GM19395 (cell line): ENCODE measurements around the gene MARCHF4.
"Not testable (repeated sequence)": the region's sequence is repeated elsewhere in the genome, so short reads cannot be mapped to it uniquely, and the experiment has no call there.

Experiments used
- ATAC-seq: cut with Tn5 transposase; IDR thresholded peaks from one replicate; pipeline ENCODE4 v1.9.1; 2021; ENCODE audit warnings: mild to moderate bottlenecking, moderate library complexity; ENCODE audit not compliant: unreplicated experiment

The MARCHF4 gene

GRCh38 chr2:216392018-216392562 is 19.8 kb upstream of the MARCHF4 start:
- ATAC-seq: no peak

GRCh38 chr2:216391401-216391800 is 19.1 kb upstream of the MARCHF4 start:
- ATAC-seq: no peak

- no peak for ATAC-seq
Observed at GRCh38 chr2:216389570-216389969, 17.3 kb upstream of the MARCHF4 start.

- ATAC-seq: peak; percentile 68
Observed at GRCh38 chr2:216388046-216388884, 16.0 kb upstream of the MARCHF4 start.

GRCh38 chr2:216387262-216387661 is 15.0 kb upstream of the MARCHF4 start:
- no peak for ATAC-seq

GRCh38 chr2:216385478-216385877 is 13.2 kb upstream of the MARCHF4 start:
- no peak for ATAC-seq

- ATAC-seq: not testable (repeated sequence)
Observed at GRCh38 chr2:216384409-216384808, 12.1 kb upstream of the MARCHF4 start.

GRCh38 chr2:216379977-216380376 is 7.7 kb upstream of the MARCHF4 start:
- ATAC-seq: no peak

GRCh38 chr2:216375286-216375685 is 3.0 kb upstream of the MARCHF4 start:
- ATAC-seq: no peak

- ATAC-seq: no peak
Observed at GRCh38 chr2:216373896-216374295, 1.6 kb upstream of the MARCHF4 start.

- no peak for ATAC-seq
Observed at GRCh38 chr2:216372761-216373291, 543 bp upstream of the MARCHF4 start.

- ATAC-seq: no peak
Observed at GRCh38 chr2:216370961-216371712, 1.1 kb downstream of the MARCHF4 start.

- ATAC-seq: no peak
Observed at GRCh38 chr2:216369821-216370220, 2.5 kb downstream of the MARCHF4 start.

GRCh38 chr2:216366777-216367471 is 5.4 kb downstream of the MARCHF4 start:
- ATAC-seq: no peak

- no peak for ATAC-seq
Observed at GRCh38 chr2:216365518-216365917, 6.8 kb downstream of the MARCHF4 start.

GRCh38 chr2:216363221-216363620 is 9.1 kb downstream of the MARCHF4 start:
- no peak for ATAC-seq

GRCh38 chr2:216362730-216363129 is 9.6 kb downstream of the MARCHF4 start:
- ATAC-seq: no peak

GRCh38 chr2:216355711-216356110 is 16.6 kb downstream of the MARCHF4 start:
- no peak for ATAC-seq

- ATAC-seq: no peak
Observed at GRCh38 chr2:216354306-216354705, 18.0 kb downstream of the MARCHF4 start.

GRCh38 chr2:216352653-216353270 is 19.5 kb downstream of the MARCHF4 start:
- no peak for ATAC-seq
